BLaER1 (cell line): ENCODE measurements around the gene HYCC2.
"Not testable (repeated sequence)": the region's sequence is repeated elsewhere in the genome, so short reads cannot be mapped to it uniquely, and the experiment has no call there.

Source experiments
- H3K27ac ChIP-seq: shearing (Covaris generic); formaldehyde crosslinking; 2 replicates; pipeline ENCODE4 v1.8.1; 2022
- H3K27me3 ChIP-seq: shearing (Covaris generic); formaldehyde crosslinking; 2 replicates; pipeline ENCODE4 v1.8.1; 2022
- H3K36me3 ChIP-seq: shearing (Covaris generic); formaldehyde crosslinking; 2 replicates; pipeline ENCODE4 v1.8.1; 2022
- H3K4me1 ChIP-seq: shearing (Covaris generic); formaldehyde crosslinking; 2 replicates; pipeline ENCODE4 v1.8.1; 2022
- H3K4me2 ChIP-seq: shearing (Covaris generic); formaldehyde crosslinking; 2 replicates; pipeline ENCODE4 v1.8.1; 2022
- H3K4me3 ChIP-seq: shearing (Covaris generic); formaldehyde crosslinking; 2 replicates; pipeline ENCODE4 v1.8.1; 2022
- H3K9ac ChIP-seq: shearing (Covaris generic); formaldehyde crosslinking; 2 replicates; pipeline ENCODE4 v1.8.1; 2022
- H3K9me3 ChIP-seq: shearing (Covaris generic); formaldehyde crosslinking; 2 replicates; pipeline ENCODE4 v1.8.1; 2022
- H4K20me1 ChIP-seq: shearing (Covaris generic); formaldehyde crosslinking; 2 replicates; pipeline ENCODE4 v1.8.1; 2022
- Cebpa-rat ChIP-seq: shearing (Covaris generic); IDR thresholded peaks from 2 replicates; pipeline ENCODE4 v1.8.1; 2022

The HYCC2 gene

GRCh38 chr2:201074996-201075395 is 3.5 kb upstream of the HYCC2 start:
- peaks cover 15% of the 10 kb centered on the region for H3K36me3 ChIP-seq
- H4K20me1 ChIP-seq = peaks cover 21% of the 10 kb centered on the region
- no peak for TF ChIP-seq Cebpa-rat
- no peak overlapping the region for H3K4me3 ChIP-seq
- no peaks in the 10 kb centered on the region for H3K9me3 ChIP-seq
- H3K9ac ChIP-seq = no peak overlapping the region
- no peak overlapping the region for H3K4me2 ChIP-seq
- no peak overlapping the region for H3K27ac ChIP-seq
- H3K4me1 ChIP-seq = peaks cover 25% of the 10 kb centered on the region
- no peaks in the 10 kb centered on the region for H3K27me3 ChIP-seq

- H3K36me3 ChIP-seq = peaks cover 4% of the 10 kb centered on the region; the same call in 1 of the 2 replicates
- no peaks in the 10 kb centered on the region for H3K9me3 ChIP-seq
- H4K20me1 ChIP-seq = peaks cover 16% of the 10 kb centered on the region; the same call in 1 of the 2 replicates
- H3K27ac ChIP-seq = no peak overlapping the region
- H3K4me1 ChIP-seq = peaks cover 43% of the 10 kb centered on the region
- peak overlapping the region; percentile 84 for H3K4me3 ChIP-seq
- H3K27me3 ChIP-seq = no peaks in the 10 kb centered on the region
- no peak overlapping the region for H3K9ac ChIP-seq
- no peak for TF ChIP-seq Cebpa-rat
- peak overlapping the region; percentile 86 for H3K4me2 ChIP-seq
Measured at GRCh38 chr2:201073071-201073470, 1.6 kb upstream of the HYCC2 start.

DNA sequence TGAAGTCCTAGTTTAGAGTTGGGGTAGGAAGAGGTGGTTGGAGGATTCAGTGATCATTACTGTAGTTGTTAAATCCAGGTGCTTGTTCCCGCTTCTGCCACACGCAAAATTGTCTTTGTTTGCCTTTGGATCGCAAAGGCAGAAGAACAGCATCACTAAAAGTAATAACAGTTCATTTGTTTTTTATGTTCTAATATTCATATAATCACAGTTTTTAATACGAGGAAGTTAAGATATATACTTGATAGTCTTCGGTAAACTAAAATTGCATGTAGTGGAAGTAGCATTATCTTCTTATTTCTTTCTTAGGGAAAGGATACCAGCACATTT is 695 bp upstream of the HYCC2 start:
- Histone ChIP-seq H4K20me1 (peaks cover 16% of the 10 kb centered on the region; the same call in 1 of the 2 replicates), H3K9ac (peak overlapping the region; percentile 92), H3K4me2 (peak overlapping the region; percentile 86), H3K4me3 (peak overlapping the region; percentile 84), H3K36me3 (peaks cover 4% of the 10 kb centered on the region; the same call in 1 of the 2 replicates), H3K9me3 (no peaks in the 10 kb centered on the region), H3K27ac (peak overlapping the region; percentile 93), H3K4me1 (peaks cover 47% of the 10 kb centered on the region), H3K27me3 (no peaks in the 10 kb centered on the region)
- no peak for TF ChIP-seq Cebpa-rat

GRCh38 chr2:201070948-201071478 is 458 bp downstream of the HYCC2 start:
- Histone ChIP-seq H4K20me1 (peaks cover 25% of the 10 kb centered on the region; the same call in 1 of the 2 replicates), H3K4me1 (peaks cover 47% of the 10 kb centered on the region), H3K9ac (peak overlapping the region; percentile 92), H3K36me3 (peaks cover 4% of the 10 kb centered on the region; the same call in 1 of the 2 replicates), H3K9me3 (no peaks in the 10 kb centered on the region), H3K27me3 (no peaks in the 10 kb centered on the region), H3K4me2 (peak overlapping the region; percentile 95), H3K4me3 (peak overlapping the region; percentile 84), H3K27ac (peak overlapping the region; percentile 93)
- TF ChIP-seq Cebpa-rat = no peak

- no peak overlapping the region for H3K27ac ChIP-seq
- peaks cover 32% of the 10 kb centered on the region; the same call in 1 of the 2 replicates for H4K20me1 ChIP-seq
- H3K9me3 ChIP-seq = no peaks in the 10 kb centered on the region
- peaks cover 21% of the 10 kb centered on the region for H3K4me1 ChIP-seq
- no peaks in the 10 kb centered on the region for H3K27me3 ChIP-seq
- H3K4me2 ChIP-seq = no peak overlapping the region
- H3K36me3 ChIP-seq = peaks cover 12% of the 10 kb centered on the region; the same call in 1 of the 2 replicates
- H3K4me3 ChIP-seq = no peak overlapping the region
- H3K9ac ChIP-seq = no peak overlapping the region
- no peak for TF ChIP-seq Cebpa-rat
Measured at GRCh38 chr2:201064797-201065329, 6.6 kb downstream of the HYCC2 start.

DNA sequence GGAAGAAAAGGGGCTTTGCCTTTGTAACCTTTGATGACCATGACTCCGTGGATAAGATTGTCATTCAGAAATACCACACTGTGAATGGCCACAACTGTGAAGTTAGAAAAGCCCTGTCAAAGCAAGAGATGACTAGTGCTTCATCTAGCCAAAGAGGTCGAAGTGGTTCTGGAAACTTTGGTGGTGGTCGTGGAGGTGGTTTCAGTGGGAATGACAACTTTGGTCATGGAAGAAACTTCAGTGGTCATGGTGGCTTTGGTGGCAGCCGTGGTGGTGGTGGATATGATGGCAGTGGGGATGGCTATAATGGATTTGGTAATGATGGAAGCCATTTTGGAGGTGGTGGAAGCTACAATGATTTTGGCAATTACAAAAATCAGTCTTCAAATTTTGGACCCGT is 8.0 kb downstream of the HYCC2 start:
- H3K27ac ChIP-seq, H3K4me3 ChIP-seq, H3K9ac ChIP-seq, H3K9me3 ChIP-seq, H3K4me1 ChIP-seq, H3K27me3 ChIP-seq, H3K4me2 ChIP-seq: not testable (repeated sequence)
- peaks cover 19% of the 10 kb centered on the region for H3K36me3 ChIP-seq
- peaks cover 44% of the 10 kb centered on the region for H4K20me1 ChIP-seq

GRCh38 chr2:201059961-201060755 is 11.3 kb downstream of the HYCC2 start:
- H3K36me3 ChIP-seq = peaks cover 28% of the 10 kb centered on the region
- TF ChIP-seq Cebpa-rat = no peak
- no peak overlapping the region for H3K4me3 ChIP-seq
- H3K4me2 ChIP-seq = no peak overlapping the region
- no peak overlapping the region for H3K27ac ChIP-seq
- no peaks in the 10 kb centered on the region for H3K27me3 ChIP-seq
- H3K9ac ChIP-seq = no peak overlapping the region
- H4K20me1 ChIP-seq = peaks cover 50% of the 10 kb centered on the region
- H3K4me1 ChIP-seq = no peaks in the 10 kb centered on the region
- H3K9me3 ChIP-seq = no peaks in the 10 kb centered on the region

DNA sequence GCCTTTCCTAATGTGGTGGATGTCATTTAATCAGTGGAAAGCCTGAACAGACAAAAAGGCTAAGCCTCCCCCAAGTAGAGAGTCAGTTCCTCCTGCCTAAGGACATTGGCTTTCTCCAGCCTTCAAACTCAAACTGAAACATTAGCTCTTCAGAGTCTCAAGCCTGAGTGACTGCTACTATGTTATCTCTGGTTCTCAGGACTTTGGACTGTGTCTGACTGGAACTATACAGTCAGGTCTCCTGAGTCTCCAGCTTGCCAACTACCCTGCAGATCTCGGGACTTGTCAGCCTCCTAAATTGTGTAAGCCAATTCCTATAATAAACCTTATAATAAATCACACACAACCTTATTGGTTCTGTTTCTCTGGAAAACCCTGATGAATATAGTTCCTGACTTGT is 12.6 kb downstream of the HYCC2 start:
- no peak for TF ChIP-seq Cebpa-rat
- no peak overlapping the region for H3K4me2 ChIP-seq
- H3K27ac ChIP-seq = no peak overlapping the region
- H4K20me1 ChIP-seq = peaks cover 53% of the 10 kb centered on the region
- H3K4me3 ChIP-seq = no peak overlapping the region
- H3K9ac ChIP-seq = no peak overlapping the region
- H3K9me3 ChIP-seq = no peaks in the 10 kb centered on the region
- H3K36me3 ChIP-seq = peaks cover 33% of the 10 kb centered on the region
- H3K27me3 ChIP-seq = no peaks in the 10 kb centered on the region
- no peaks in the 10 kb centered on the region for H3K4me1 ChIP-seq

DNA sequence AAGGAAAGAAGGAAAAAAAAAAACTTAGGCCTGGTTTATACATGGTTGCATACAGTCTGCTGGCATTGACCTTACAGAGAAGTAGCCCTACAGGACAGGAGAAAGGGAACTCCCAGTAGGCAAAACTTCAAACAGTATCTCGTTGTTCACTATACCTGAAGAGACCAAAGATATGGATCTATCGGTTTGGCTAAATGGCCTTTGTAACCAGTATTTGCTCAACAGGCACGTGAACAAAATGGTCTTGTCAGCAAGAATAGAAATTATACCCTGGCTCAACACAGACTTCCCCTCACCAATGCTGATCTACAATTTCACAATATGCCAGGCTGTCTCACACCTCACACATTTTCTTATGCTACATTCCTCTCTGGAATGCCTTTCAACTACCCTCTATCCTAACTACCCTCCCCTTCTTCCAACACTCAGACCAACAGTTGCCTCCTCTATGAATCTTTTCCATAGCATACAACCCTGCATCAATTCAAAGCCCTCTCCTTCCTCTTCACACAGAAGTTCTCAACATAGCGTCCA is 13.7 kb downstream of the HYCC2 start:
- Histone ChIP-seq H3K27me3 (no peaks in the 10 kb centered on the region), H4K20me1 (peaks cover 59% of the 10 kb centered on the region), H3K9me3 (no peaks in the 10 kb centered on the region), H3K9ac (no peak overlapping the region), H3K4me3 (no peak overlapping the region), H3K4me2 (no peak overlapping the region), H3K27ac (no peak overlapping the region), H3K4me1 (no peaks in the 10 kb centered on the region), H3K36me3 (peaks cover 44% of the 10 kb centered on the region)
- TF ChIP-seq Cebpa-rat = no peak

GRCh38 chr2:201057087-201057521 is 14.4 kb downstream of the HYCC2 start:
- no peaks in the 10 kb centered on the region for H3K4me1 ChIP-seq
- H3K9me3 ChIP-seq = no peaks in the 10 kb centered on the region
- no peak overlapping the region for H3K4me2 ChIP-seq
- TF ChIP-seq Cebpa-rat = no peak
- H3K27ac ChIP-seq = no peak overlapping the region
- H3K27me3 ChIP-seq = no peaks in the 10 kb centered on the region
- no peak overlapping the region for H3K9ac ChIP-seq
- H4K20me1 ChIP-seq = peaks cover 65% of the 10 kb centered on the region
- peaks cover 50% of the 10 kb centered on the region for H3K36me3 ChIP-seq
- H3K4me3 ChIP-seq = no peak overlapping the region
